DOHH2 (cell line): ENCODE measurements around the gene KIRREL3.

ENCODE experiments used
- CTCF ChIP-seq: fragments of 200-600 bp; sonication (generic); IDR thresholded peaks from one replicate; pipeline ENCODE4 v1.5.1; 2014; ENCODE audit warnings: antibody characterized with exemption, mild to moderate bottlenecking, low read depth, low read length; ENCODE audit not compliant: poor library complexity, severe bottlenecking
- EZH2phosphoT487 ChIP-seq: fragments of 200-600 bp; sonication (generic); IDR thresholded peaks from 2 replicates; pipeline ENCODE4 v1.6.1; 2017; ENCODE audit warnings: borderline replicate concordance, mild to moderate bottlenecking, antibody characterized with exemption, low read length, moderate library complexity, mixed read lengths

GRCh38 chr11:126488591-126489370 is 511.8 kb downstream of the KIRREL3 start:
- no peak for TF ChIP-seq CTCF
- no peak for TF ChIP-seq EZH2phosphoT487
